ENCODE results near the gene IGSF21.

The IGSF21 gene

GRCh38 chr1:18116777-18117176, 9.2 kb downstream of the IGSF21 start:
- no peak overlapping the region for H3K4me3 ChIP-seq (ENCODE audit: low read depth, low read length)
- TF ChIP-seq CTCF (IDR thresholded peaks at IDR 0.05; ENCODE audit: insufficient read depth, low read depth, low read length, missing control alignments): no peak
- DNase-seq (ENCODE audit: low read depth): no peak

- no peak overlapping the region for H3K4me3 ChIP-seq (ENCODE audit: low read depth, low read length)
- TF ChIP-seq CTCF (IDR thresholded peaks at IDR 0.05; ENCODE audit: insufficient read depth, low read depth, low read length, missing control alignments): no peak
- no peak for DNase-seq (ENCODE audit: low read depth)
Measured at GRCh38 chr1:18118078-18118477, 10.5 kb downstream of the IGSF21 start.

- no peak for TF ChIP-seq CTCF (IDR thresholded peaks at IDR 0.05; ENCODE audit: insufficient read depth, low read depth, low read length, missing control alignments)
- DNase-seq (ENCODE audit: low read depth): no peak
- H3K4me3 ChIP-seq (ENCODE audit: low read depth, low read length): no peak overlapping the region
Measured at GRCh38 chr1:18118491-18118890, 10.9 kb downstream of the IGSF21 start.

GRCh38 chr1:18119289-18119688, 11.7 kb downstream of the IGSF21 start:
- no peak overlapping the region for H3K4me3 ChIP-seq (ENCODE audit: low read depth, low read length)
- TF ChIP-seq CTCF (IDR thresholded peaks at IDR 0.05; ENCODE audit: insufficient read depth, low read depth, low read length, missing control alignments): no peak
- no peak for DNase-seq (ENCODE audit: low read depth)

- H3K4me3 ChIP-seq (ENCODE audit: low read depth, low read length): no peak overlapping the region
- no peak for TF ChIP-seq CTCF (IDR thresholded peaks at IDR 0.05; ENCODE audit: insufficient read depth, low read depth, low read length, missing control alignments)
- no peak for DNase-seq (ENCODE audit: low read depth)
Measured at GRCh38 chr1:18119771-18120377, 12.3 kb downstream of the IGSF21 start.

- no peak overlapping the region for H3K4me3 ChIP-seq (ENCODE audit: low read depth, low read length)
- TF ChIP-seq CTCF (IDR thresholded peaks at IDR 0.05; ENCODE audit: insufficient read depth, low read depth, low read length, missing control alignments): no peak
- DNase-seq (ENCODE audit: low read depth): no peak
Measured at GRCh38 chr1:18120638-18121037, 13.0 kb downstream of the IGSF21 start.

Measured in GM12865 (cell line).